AG09319 (cell line): ENCODE measurements around the gene RAPGEF5.

Experiments
- DNase-seq: peaks from one replicate; pipeline ENCODE4 v3.0.0-alpha.2; 2010; ENCODE audit warnings: low read depth; ENCODE audit errors: extremely low read depth
- CTCF ChIP-seq: IDR thresholded peaks from 2 replicates; pipeline ENCODE4 v1.5.1; 2011; ENCODE audit warnings: low read depth, mild to moderate bottlenecking, inconsistent platforms, low read length, moderate library complexity

RAPGEF5 gene

GRCh38 chr7:22129819-22130580 lies 227.0 kb downstream of the RAPGEF5 start:
- DNase-seq, result no peak
- TF ChIP-seq CTCF, result no peak

GRCh38 chr7:22129166-22129565 lies 227.8 kb downstream of the RAPGEF5 start:
- TF ChIP-seq CTCF, result no peak

GRCh38 chr7:22128528-22128920 lies 228.4 kb downstream of the RAPGEF5 start:
- no peak for DNase-seq
- TF ChIP-seq CTCF, result no peak

More at GRCh38 chr7:22129166-22129565, 227.8 kb downstream of the RAPGEF5 start:
- no peak for DNase-seq

GRCh38 chr7:22127835-22128527 lies 229.0 kb downstream of the RAPGEF5 start:
- no peak for DNase-seq
- no peak for TF ChIP-seq CTCF

GRCh38 chr7:22125436-22125835 lies 231.5 kb downstream of the RAPGEF5 start:
- DNase-seq, result no peak
- TF ChIP-seq CTCF, result no peak

- TF ChIP-seq CTCF, result no peak
Observed at GRCh38 chr7:22124941-22125340, 232.0 kb downstream of the RAPGEF5 start.

GRCh38 chr7:22123139-22123538 lies 233.8 kb downstream of the RAPGEF5 start:
- no peak for DNase-seq
- TF ChIP-seq CTCF, result no peak

More at GRCh38 chr7:22124941-22125340, 232.0 kb downstream of the RAPGEF5 start:
- no peak for DNase-seq
